ENCODE results near the gene SFI1.
"Not testable (repeated sequence)": the region's sequence is repeated elsewhere in the genome, so short reads cannot be mapped to it uniquely, and the experiment has no call there.

SFI1 gene

DNA sequence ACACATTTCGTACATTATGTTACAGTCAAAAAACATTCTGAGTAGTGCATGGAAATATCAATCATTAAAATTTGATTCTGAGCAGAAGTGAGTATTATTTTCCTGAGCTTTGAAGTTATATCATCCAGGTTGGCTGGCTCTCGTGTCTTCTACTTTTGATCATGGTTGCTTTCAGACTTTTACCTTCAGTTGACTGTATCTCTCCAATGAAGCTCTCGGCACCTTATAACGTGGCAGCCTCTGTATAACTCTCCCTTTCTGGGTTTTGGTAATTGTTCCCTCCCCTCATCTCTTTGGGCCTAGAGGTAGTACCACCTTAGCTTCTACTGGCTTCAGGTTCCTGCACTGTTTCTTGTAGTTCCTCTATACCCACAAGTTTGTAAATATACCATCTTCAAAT, 12.2 kb downstream of the SFI1 start:
- Histone ChIP-seq H3K36me3 (ENCODE audit: control insufficient read depth, insufficient read depth, low read length) (peaks cover 17% of the 10 kb centered on the region), H3K9me3 (ENCODE audit: control insufficient read depth, low read length) (no peaks in the 10 kb centered on the region), H3K27ac (ENCODE audit: insufficient read depth, low read length, poor library complexity, severe bottlenecking) (no peak overlapping the region), H3K4me1 (ENCODE audit: control insufficient read depth, insufficient read depth, low read length, poor library complexity, severe bottlenecking) (no peaks in the 10 kb centered on the region), H3K4me3 (ENCODE audit: insufficient read depth, low read depth, low read length, poor library complexity, severe bottlenecking) (no peak overlapping the region), H3K27me3 (replicated peaks; ENCODE audit: control insufficient read depth, insufficient read depth, low read length, poor library complexity, severe bottlenecking) (no peaks in the 10 kb centered on the region)
- DNase-seq: no peak

DNA sequence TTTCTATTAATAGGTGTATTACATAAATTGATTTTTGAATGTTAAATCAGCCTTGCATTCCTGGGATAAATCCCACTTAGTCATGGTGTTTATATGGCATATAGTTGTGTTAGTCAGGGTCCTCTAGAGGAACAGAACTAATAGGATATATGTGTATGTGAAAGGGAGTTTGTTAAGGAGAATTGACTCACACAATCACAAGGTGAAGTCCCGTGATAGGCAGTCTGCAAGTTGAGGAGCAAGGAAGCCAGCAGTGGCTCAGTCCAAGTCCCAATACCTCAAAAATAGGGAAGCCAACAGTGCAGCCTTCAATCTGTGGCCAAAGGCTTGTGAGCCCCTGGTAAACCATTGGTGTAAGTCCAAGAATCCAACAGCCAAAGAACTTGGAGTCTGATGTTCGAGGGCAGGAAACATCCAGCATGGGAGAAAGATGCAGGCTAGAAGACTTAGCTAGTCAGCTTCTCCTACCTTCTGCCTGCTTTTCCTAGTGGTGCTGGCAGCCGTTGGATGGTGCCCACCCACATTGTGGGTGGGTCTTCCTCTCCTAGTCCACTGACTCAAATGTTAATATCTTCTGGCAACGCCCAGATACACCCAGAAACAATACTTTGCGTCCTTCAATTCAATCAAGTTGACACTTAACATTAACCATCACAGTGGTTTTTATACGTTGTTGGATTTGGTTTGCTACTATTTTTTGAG, 12.9 kb downstream of the SFI1 start:
- Histone ChIP-seq H3K36me3 (ENCODE audit: control insufficient read depth, insufficient read depth, low read length) (peaks cover 17% of the 10 kb centered on the region), H3K4me3 (ENCODE audit: insufficient read depth, low read depth, low read length, poor library complexity, severe bottlenecking) (no peak overlapping the region), H3K4me1 (ENCODE audit: control insufficient read depth, insufficient read depth, low read length, poor library complexity, severe bottlenecking) (no peaks in the 10 kb centered on the region), H3K27me3 (replicated peaks; ENCODE audit: control insufficient read depth, insufficient read depth, low read length, poor library complexity, severe bottlenecking) (no peaks in the 10 kb centered on the region), H3K9me3 (ENCODE audit: control insufficient read depth, low read length) (no peaks in the 10 kb centered on the region), H3K27ac (ENCODE audit: insufficient read depth, low read length, poor library complexity, severe bottlenecking) (no peak overlapping the region)
- DNase-seq: no peak

DNA sequence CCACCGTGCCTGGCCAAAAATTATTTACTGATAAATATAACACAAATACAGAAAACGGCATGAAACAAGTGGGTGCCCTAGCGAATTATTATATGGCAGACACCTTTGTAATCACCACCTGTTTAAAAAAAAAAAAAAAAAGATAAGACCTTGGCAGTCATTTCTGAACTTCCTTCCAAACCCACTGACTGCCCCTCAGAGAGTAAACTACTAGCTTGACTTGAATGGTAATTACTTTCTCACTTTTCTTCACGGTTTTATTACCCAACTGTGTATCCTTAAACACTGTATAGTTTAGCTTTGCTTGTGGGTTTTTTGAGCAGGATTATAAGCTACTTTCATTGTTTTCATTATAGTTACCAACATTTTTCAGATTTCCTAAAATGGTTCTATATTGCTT, 23.7 kb downstream of the SFI1 start:
- Histone ChIP-seq H3K9me3 (ENCODE audit: control insufficient read depth, low read length) (no peaks in the 10 kb centered on the region), H3K27ac (ENCODE audit: insufficient read depth, low read length, poor library complexity, severe bottlenecking) (no peak overlapping the region), H3K36me3 (ENCODE audit: control insufficient read depth, insufficient read depth, low read length) (peaks cover 11% of the 10 kb centered on the region), H3K4me3 (ENCODE audit: insufficient read depth, low read depth, low read length, poor library complexity, severe bottlenecking) (no peak overlapping the region), H3K4me1 (ENCODE audit: control insufficient read depth, insufficient read depth, low read length, poor library complexity, severe bottlenecking) (no peaks in the 10 kb centered on the region), H3K27me3 (replicated peaks; ENCODE audit: control insufficient read depth, insufficient read depth, low read length, poor library complexity, severe bottlenecking) (no peaks in the 10 kb centered on the region)
- DNase-seq: no peak

GRCh38 chr22:31524132-31524531, 27.8 kb downstream of the SFI1 start:
- not testable (repeated sequence) for H3K4me1 ChIP-seq (ENCODE audit: control insufficient read depth, insufficient read depth, low read length, poor library complexity, severe bottlenecking); DNase-seq; H3K27me3 ChIP-seq (replicated peaks; ENCODE audit: control insufficient read depth, insufficient read depth, low read length, poor library complexity, severe bottlenecking); H3K4me3 ChIP-seq (ENCODE audit: insufficient read depth, low read depth, low read length, poor library complexity, severe bottlenecking); H3K36me3 ChIP-seq (ENCODE audit: control insufficient read depth, insufficient read depth, low read length); H3K9me3 ChIP-seq (ENCODE audit: control insufficient read depth, low read length); H3K27ac ChIP-seq (ENCODE audit: insufficient read depth, low read length, poor library complexity, severe bottlenecking)

- peaks cover 19% of the 10 kb centered on the region for H3K36me3 ChIP-seq (ENCODE audit: control insufficient read depth, insufficient read depth, low read length)
- no peak overlapping the region for H3K27ac ChIP-seq (ENCODE audit: insufficient read depth, low read length, poor library complexity, severe bottlenecking)
- no peaks in the 10 kb centered on the region for H3K9me3 ChIP-seq (ENCODE audit: control insufficient read depth, low read length)
- no peaks in the 10 kb centered on the region for H3K4me1 ChIP-seq (ENCODE audit: control insufficient read depth, insufficient read depth, low read length, poor library complexity, severe bottlenecking)
- no peak overlapping the region for H3K4me3 ChIP-seq (ENCODE audit: insufficient read depth, low read depth, low read length, poor library complexity, severe bottlenecking)
- no peak for DNase-seq
- H3K27me3 ChIP-seq (replicated peaks; ENCODE audit: control insufficient read depth, insufficient read depth, low read length, poor library complexity, severe bottlenecking): no peaks in the 10 kb centered on the region
Observed at GRCh38 chr22:31526270-31526669, 29.9 kb downstream of the SFI1 start.

DNA sequence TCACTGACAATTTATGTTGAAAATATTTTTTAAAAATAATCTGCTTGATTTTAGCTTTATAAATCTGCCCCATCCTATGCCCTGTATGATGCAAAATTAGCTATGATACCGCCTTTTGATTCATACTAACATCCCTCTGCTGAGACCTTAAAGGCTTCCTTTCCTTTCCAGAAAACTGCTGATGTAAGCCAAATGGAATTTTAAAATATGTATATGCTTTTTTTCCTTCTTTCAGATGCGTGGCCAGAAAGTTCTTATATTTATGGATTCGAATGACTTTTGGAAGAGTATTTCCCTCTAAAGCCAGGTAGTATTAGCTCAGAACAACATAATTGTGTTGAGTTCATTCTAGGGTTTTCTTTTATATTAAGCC, 34.5 kb downstream of the SFI1 start:
- Histone ChIP-seq H3K4me1 (ENCODE audit: control insufficient read depth, insufficient read depth, low read length, poor library complexity, severe bottlenecking) (peaks cover 4% of the 10 kb centered on the region), H3K27me3 (replicated peaks; ENCODE audit: control insufficient read depth, insufficient read depth, low read length, poor library complexity, severe bottlenecking) (no peaks in the 10 kb centered on the region), H3K9me3 (ENCODE audit: control insufficient read depth, low read length) (no peaks in the 10 kb centered on the region), H3K36me3 (ENCODE audit: control insufficient read depth, insufficient read depth, low read length) (peaks cover 30% of the 10 kb centered on the region), H3K27ac (ENCODE audit: insufficient read depth, low read length, poor library complexity, severe bottlenecking) (no peak overlapping the region), H3K4me3 (ENCODE audit: insufficient read depth, low read depth, low read length, poor library complexity, severe bottlenecking) (no peak overlapping the region)
- DNase-seq: no peak

DNA sequence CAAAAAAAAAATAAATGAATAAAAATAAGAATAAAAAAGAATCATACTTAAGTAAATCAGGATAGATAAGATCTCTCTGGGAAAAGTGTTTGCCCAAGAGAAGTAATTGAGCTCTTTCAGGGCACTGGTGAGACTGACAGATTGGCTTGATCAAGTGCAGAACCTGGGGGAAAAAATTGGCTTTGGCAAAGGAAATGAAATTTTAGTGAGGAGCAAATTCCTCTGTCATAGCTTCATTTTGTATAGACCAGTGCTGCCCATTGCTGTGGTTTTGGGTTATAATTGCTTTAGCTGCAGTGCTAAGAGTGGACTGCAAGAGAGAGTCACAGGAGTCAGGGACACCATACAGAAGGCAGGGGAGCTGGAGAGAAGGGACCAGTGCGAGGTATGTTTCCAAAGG, 35.7 kb downstream of the SFI1 start:
- Histone ChIP-seq H3K27ac (ENCODE audit: insufficient read depth, low read length, poor library complexity, severe bottlenecking) (no peak overlapping the region), H3K9me3 (ENCODE audit: control insufficient read depth, low read length) (no peaks in the 10 kb centered on the region)

GRCh38 chr22:31533374-31533773, 37.0 kb downstream of the SFI1 start:
- no peak for DNase-seq
- H3K4me3 ChIP-seq (ENCODE audit: insufficient read depth, low read depth, low read length, poor library complexity, severe bottlenecking): no peak overlapping the region
- peaks cover 4% of the 10 kb centered on the region for H3K4me1 ChIP-seq (ENCODE audit: control insufficient read depth, insufficient read depth, low read length, poor library complexity, severe bottlenecking)
- H3K36me3 ChIP-seq (ENCODE audit: control insufficient read depth, insufficient read depth, low read length): peaks cover 30% of the 10 kb centered on the region
- H3K27me3 ChIP-seq (replicated peaks; ENCODE audit: control insufficient read depth, insufficient read depth, low read length, poor library complexity, severe bottlenecking): no peaks in the 10 kb centered on the region
- H3K9me3 ChIP-seq (ENCODE audit: control insufficient read depth, low read length): no peaks in the 10 kb centered on the region
- H3K27ac ChIP-seq (ENCODE audit: insufficient read depth, low read length, poor library complexity, severe bottlenecking): no peak overlapping the region

More for the DNA sequence above, 35.7 kb downstream of the SFI1 start:
- H3K4me1 ChIP-seq (ENCODE audit: control insufficient read depth, insufficient read depth, low read length, poor library complexity, severe bottlenecking): peaks cover 4% of the 10 kb centered on the region
- H3K27me3 ChIP-seq (replicated peaks; ENCODE audit: control insufficient read depth, insufficient read depth, low read length, poor library complexity, severe bottlenecking): no peaks in the 10 kb centered on the region
- H3K4me3 ChIP-seq (ENCODE audit: insufficient read depth, low read depth, low read length, poor library complexity, severe bottlenecking): no peak overlapping the region
- peaks cover 30% of the 10 kb centered on the region for H3K36me3 ChIP-seq (ENCODE audit: control insufficient read depth, insufficient read depth, low read length)
- no peak for DNase-seq

DNA sequence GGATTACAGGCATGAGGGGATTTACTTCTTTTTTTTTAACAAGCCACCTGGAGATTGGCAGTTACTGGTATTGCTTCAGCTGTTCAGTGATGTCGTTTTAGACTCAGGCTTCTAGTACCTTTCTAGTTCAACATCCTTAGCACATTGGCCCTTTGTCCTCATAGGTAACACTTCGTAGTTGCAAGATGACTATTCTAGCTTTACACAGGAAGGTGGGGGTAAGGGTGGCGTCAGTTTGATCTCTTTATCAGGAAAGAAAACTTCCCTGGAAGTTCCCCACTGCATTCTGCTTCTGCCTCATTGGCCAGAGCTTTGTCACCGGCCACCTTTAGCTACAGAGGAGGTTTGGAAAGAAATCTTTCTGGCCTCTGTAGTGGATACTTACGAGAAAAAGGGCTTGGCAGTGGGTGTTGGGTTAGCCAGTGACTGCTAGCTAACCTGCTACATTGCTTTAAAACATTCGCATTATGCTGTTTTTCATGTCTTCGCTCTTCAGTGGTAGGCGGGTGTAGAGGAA, 40.7 kb downstream of the SFI1 start:
- DNase-seq: no peak
- Histone ChIP-seq H3K4me3 (ENCODE audit: insufficient read depth, low read depth, low read length, poor library complexity, severe bottlenecking) (no peak overlapping the region), H3K36me3 (ENCODE audit: control insufficient read depth, insufficient read depth, low read length) (peaks cover 15% of the 10 kb centered on the region), H3K4me1 (ENCODE audit: control insufficient read depth, insufficient read depth, low read length, poor library complexity, severe bottlenecking) (peaks cover 4% of the 10 kb centered on the region), H3K27me3 (replicated peaks; ENCODE audit: control insufficient read depth, insufficient read depth, low read length, poor library complexity, severe bottlenecking) (no peaks in the 10 kb centered on the region), H3K27ac (ENCODE audit: insufficient read depth, low read length, poor library complexity, severe bottlenecking) (peak overlapping the region; percentile 18), H3K9me3 (ENCODE audit: control insufficient read depth, low read length) (no peaks in the 10 kb centered on the region)

GRCh38 chr22:31538815-31539214, 42.5 kb downstream of the SFI1 start:
- Histone ChIP-seq H3K27me3 (replicated peaks; ENCODE audit: control insufficient read depth, insufficient read depth, low read length, poor library complexity, severe bottlenecking) (no peaks in the 10 kb centered on the region), H3K9me3 (ENCODE audit: control insufficient read depth, low read length) (no peaks in the 10 kb centered on the region), H3K4me1 (ENCODE audit: control insufficient read depth, insufficient read depth, low read length, poor library complexity, severe bottlenecking) (no peaks in the 10 kb centered on the region), H3K36me3 (ENCODE audit: control insufficient read depth, insufficient read depth, low read length) (peaks cover 7% of the 10 kb centered on the region), H3K4me3 (ENCODE audit: insufficient read depth, low read depth, low read length, poor library complexity, severe bottlenecking) (no peak overlapping the region), H3K27ac (ENCODE audit: insufficient read depth, low read length, poor library complexity, severe bottlenecking) (no peak overlapping the region)
- no peak for DNase-seq

Data from effector memory CD4-positive, alpha-beta T cell (primary cell).